Activated CD8-positive, alpha-beta memory T cell treated with anti-CD3 and anti-CD28 coated beads, Interleukin-2, amount 50 U/mL, for 4 hours (primary cell): ENCODE measurements around the gene ZNF574.
"Not testable (repeated sequence)": the region's sequence is repeated elsewhere in the genome, so short reads cannot be mapped to it uniquely, and the experiment has no call there.

Source experiments
- DNase-seq: peaks from one replicate; pipeline ENCODE4 v3.0.0-alpha.2; 2020

Gene ZNF574, protein sequence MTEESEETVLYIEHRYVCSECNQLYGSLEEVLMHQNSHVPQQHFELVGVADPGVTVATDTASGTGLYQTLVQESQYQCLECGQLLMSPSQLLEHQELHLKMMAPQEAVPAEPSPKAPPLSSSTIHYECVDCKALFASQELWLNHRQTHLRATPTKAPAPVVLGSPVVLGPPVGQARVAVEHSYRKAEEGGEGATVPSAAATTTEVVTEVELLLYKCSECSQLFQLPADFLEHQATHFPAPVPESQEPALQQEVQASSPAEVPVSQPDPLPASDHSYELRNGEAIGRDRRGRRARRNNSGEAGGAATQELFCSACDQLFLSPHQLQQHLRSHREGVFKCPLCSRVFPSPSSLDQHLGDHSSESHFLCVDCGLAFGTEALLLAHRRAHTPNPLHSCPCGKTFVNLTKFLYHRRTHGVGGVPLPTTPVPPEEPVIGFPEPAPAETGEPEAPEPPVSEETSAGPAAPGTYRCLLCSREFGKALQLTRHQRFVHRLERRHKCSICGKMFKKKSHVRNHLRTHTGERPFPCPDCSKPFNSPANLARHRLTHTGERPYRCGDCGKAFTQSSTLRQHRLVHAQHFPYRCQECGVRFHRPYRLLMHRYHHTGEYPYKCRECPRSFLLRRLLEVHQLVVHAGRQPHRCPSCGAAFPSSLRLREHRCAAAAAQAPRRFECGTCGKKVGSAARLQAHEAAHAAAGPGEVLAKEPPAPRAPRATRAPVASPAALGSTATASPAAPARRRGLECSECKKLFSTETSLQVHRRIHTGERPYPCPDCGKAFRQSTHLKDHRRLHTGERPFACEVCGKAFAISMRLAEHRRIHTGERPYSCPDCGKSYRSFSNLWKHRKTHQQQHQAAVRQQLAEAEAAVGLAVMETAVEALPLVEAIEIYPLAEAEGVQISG

DNA sequence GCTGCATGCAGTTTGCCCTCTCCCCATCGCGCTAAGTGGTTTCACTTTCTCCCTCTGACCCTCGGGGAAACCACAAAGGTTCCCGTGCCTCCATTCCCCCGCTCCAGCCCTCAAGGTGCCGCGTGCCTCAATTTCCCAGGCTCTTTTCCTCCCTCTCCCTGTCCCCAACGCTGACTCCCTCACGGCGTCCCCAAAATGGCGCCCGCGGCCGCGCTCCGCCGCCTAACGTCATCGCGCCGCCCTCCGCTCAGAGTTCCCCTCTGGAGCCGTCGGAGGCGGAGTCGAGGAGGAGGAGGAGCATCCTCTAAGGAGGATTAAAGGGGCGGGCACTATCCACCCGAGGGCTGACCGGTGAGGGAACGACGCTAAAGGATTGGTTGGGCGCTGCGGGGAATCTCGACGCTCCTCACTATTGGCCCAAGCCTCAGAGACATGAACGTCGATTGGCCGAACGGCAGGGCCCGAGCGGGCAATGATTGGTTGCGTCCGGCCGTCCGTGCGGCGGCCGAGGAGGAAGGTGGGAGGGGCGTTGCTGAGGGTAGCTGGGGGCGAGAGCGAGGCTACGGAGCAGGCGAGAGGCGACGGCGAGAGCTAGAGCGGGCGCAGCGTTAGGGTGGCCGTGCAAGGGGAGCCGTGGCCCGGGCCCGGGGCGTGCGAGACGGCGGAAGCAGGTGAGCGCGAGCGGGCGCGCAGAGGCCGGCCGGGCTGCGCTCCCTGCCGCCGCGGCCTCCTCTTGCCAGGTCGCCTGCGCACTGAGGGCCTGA is at the start of gene ZNF574:
TSS of gene ZNF574 (plus strand) at position 551 of the 764 bp plus-strand sequence. CDS start 2,441 bp downstream, outside the sequence.
- DNase-seq: peak; percentile 96

DNA sequence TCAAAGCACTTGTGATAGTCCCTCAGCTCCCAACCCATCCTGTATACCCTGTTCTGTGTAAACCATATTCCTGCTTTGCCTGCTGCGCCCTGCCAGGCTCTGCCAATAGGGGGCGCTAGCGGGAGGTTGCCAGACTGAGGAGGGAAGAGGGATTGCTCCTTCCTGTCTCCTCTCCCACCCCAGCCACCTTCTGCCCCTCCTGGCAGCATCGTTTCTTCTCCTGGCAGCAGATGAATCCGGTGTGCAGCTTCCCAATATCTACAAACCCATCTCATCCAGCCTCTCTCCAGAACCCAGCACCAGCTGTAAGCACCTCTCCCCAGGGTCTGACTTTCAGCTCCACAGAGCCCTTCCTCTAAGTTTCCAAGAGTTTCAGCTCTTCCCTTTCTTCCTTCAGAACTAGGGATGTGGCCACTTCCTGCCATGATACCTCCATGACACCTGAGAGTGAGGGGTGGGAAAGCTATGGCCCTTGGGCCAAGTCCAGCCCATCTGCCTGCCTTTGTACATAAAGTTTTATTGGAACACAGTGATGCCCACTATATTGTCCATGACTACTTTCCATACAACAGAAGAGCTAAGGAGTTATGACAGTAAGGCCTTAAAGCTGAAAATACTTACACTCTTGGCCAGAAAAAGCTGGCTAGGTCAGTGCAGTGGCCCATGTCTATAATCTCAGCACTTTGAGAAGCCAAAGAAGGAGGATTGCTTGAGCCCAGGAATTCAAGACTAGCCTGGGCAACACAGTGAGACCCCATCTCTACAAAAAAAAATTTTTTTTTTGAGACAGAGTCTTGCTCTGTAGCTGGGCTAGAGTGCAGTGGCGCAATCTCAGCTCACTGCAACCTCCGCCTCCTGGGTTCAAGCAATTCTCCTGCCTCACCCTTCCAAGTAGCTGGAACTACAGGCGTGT is 47.4 kb upstream of the ZNF574 start:
- no peak for DNase-seq

DNA sequence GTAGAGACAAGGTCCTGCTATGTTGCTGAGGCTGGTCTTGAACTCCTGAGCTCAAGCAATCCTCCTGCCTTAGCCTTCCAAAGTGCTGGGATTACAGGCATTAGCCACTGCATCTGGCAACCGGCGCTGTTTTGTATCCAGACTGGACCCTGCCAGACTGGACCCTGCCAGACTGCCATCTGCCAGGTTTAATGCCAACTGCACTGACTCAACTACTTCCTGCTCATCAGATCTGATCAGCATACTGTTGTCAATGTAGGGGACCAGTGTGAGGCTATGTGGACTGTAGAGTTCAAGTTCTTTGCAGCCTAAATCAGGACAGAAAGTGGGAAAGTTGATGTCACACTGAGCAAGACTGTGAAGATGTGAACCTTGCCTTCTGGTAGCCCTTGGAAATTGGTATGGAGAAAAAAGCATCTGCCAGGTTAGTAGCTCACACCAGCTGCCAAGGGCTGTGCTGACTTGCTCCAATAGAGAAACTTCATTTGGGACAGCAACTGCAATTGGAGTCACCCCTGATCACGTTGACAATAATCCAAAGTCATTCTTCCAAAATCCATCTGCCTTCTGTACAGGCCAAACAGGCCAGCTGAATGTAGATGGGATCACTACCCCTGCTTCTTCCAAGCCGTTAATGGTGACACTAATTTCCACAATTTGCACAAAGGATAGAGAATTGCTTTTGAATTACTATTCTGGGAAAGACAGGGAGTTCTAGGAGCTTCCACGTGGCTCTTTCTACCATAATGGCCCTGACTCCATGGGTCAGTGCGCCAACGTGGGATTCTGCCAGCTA is 45.1 kb upstream of the ZNF574 start:
- DNase-seq: no peak

DNA sequence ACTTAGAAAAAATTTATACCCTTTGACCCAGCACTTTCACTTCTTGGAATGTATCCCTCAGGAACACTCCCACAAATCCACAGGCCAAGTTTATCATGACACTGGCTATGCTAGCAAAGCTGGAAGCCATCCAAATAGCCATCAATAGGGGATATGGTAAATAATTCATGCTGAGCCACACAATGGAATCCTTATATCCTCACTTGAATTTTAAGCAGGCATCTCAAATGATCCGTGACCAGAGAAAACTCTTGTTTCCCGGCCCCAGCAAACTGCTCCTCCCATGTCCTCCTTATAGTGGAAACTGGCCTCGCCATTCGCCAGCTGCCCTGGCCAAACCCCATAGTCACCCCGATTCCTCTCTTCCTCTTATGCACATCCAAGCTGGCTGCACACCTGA is 43.5 kb upstream of the ZNF574 start:
- DNase-seq: no peak

DNA sequence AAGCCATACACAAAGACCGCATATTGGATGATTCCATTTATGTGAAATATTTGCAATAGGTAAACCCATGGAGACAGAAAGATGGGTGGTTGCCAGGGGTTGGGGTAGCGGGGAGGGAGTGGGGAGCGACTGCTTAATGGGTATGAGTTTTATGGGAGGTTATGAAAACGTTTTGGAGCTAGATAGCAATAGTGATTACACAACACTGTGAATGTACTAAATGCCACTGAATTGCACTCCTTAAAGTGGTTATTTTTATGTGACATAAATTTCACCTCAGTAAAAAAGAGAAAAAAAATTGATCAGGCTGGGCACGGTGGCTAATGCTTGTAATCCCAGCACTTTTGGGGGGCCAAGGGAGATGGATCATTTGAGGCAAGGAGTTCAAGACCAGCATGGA is 42.6 kb upstream of the ZNF574 start:
- no peak for DNase-seq

DNA sequence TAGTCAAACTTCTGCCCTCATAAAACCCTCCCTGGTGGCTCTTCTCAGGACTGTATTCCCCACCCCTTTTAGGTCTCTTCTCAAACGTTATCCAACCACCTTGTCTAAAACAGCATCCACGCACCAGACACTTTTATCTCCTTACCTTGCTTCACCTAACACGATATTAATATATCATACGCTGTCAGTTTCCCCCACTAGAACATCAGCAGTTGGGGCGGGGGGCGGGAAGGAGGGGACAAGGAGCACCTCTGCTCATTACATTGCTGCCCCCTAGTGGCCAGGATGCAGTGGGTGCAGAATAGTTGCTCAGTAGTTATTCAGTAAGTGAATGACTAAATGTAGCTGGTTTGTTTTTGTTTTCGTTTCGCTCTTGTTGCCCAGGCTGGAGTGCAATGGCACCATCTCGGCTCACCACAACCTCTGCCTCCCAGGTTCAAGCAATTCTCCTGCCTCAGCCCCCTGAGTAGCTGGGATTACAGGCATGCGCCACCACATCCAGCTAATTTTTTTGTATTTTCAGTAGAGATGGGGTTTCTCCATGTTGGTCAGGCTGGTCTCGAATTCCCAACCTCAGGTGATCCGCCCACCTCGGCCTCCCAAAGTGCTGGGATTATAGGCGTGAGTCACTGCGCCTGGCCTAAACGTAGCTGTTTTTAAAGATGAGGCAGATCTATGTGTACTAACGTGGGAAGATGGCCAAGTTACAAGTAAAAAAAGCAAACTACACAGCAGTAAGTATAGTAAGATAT is 41.1 kb upstream of the ZNF574 start:
- DNase-seq: peak; percentile 65

DNA sequence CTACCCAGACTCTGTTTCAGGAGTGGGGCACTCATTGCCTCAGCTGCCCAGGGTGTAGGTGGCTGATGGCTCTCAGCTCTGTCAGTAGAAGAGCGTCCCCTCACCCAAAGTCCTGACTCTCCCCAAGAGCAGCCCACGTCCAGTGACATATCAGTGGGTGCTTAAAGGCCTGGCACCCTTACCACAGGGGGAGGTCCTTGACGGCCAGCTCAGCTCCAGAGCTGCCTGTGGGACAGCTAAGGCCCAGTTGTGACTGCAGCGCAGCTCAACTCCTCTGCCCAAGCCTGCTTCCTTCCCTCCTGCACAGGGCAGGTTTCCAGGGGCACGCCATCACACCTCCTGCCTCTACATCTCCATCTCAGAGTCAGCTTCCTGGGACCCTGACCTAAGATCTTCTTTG is 38.3 kb upstream of the ZNF574 start:
- no peak for DNase-seq

DNA sequence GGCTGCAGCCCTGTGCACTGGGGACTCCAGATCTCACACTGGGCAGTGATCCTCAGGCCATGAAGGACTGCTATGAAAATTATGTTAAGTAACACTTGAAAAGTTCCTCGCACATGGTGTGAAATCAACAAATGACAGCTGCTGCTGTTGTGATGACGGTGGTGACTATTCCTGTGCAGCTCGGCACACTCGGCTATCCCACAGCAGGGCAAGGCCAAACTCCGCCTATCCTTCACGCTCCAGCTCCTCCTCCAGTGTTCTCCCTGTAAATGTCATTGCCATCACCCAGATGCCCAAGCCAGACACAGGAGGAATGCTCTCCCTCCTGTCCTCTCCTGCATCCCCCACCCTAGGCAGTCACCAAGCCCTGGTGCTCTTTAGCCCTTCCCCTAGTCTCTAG is 37.3 kb upstream of the ZNF574 start:
- DNase-seq: no peak

DNA sequence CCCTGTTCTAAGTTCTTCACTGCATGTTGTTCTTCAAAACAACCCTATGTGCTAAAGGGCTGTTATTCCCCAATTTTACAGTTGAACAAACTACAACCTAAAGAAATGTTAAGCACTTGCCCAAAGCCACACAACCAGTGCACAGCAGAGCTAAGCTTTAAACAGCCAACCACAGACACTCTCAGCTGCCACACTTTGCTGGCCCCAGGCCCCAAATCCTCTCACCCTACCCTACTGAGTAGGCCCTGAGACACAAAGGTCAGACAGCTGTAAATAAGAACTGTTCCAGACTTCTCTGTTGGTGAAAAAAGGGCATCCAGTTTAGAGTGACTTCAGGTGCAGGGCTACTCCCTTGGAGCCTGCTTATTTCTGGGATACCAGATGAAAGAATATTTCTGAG is 35.9 kb upstream of the ZNF574 start:
- DNase-seq: no peak

DNA sequence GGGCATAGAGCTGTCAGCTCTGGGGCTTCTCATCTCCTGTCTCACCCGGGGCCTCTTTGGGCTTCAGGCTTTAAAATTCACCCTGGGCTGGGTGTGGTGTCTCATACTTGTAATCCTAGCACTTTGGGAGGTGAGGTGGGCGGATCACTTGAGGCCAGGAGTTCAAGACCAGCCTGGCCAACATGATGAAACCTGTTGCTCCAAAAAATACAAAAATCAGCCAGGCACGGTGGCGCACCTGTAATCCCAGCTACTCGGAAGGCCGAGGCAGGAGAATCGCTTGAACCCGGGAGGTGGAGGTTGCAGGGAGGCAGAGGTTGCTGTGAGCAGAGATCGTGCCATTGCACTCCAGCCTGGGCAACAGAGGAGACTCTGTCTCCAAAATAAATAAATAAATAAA is 35.5 kb upstream of the ZNF574 start:
- DNase-seq: not testable (repeated sequence)

DNA sequence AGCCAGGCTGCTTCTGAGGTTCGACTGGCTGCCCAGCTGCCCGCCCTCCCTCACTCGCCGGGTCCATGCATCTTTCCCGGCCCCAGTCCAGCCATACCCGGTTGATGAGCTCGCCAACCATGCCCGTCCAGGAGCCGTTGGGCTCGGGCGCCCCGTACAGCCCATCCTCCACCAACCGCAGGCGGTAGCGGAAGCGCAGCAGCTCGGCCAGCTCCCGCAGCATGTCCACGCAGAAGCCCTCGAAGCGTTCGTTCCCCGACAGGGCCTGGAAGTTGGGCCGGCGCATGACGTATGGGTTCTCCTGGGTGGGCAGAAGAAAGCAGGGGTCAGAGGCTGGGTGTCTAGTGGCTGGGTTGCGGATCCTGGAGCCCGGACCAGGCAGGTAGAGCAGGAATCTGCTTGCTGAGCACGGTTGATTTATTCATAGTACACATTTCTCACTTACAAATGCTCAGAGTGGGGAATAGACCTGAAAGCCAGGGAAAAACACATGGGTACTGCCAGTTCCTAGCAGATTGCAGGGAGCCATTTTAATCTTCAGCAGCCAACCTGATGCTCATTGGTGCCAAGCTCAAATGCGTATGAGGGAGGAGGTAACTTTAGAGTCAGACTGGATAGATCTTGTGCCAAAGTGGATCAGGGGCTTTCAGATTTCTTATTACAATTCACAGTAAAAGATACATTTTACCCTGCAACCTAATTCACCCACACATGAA is 33.4 kb upstream of the ZNF574 start:
- no peak for DNase-seq

DNA sequence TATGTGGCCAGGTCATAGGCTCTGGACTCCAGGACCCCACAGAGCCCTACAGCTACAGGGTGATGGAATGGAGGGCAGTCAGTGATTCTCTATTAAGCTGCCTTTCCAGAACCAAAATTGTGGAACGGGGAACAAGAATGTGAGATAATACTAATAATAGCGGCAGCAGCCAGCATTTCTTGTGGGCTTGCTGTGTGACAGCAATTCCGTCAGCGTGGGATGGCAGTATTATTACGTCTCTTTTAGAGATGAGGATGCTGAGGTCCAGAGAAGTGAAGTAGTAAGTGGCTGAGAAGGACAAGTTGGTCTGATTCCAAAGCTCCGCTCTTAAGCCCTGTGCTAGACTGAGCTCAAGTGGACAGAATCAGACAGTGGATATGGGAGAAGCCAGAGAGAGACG is 30.4 kb upstream of the ZNF574 start:
- DNase-seq: no peak

DNA sequence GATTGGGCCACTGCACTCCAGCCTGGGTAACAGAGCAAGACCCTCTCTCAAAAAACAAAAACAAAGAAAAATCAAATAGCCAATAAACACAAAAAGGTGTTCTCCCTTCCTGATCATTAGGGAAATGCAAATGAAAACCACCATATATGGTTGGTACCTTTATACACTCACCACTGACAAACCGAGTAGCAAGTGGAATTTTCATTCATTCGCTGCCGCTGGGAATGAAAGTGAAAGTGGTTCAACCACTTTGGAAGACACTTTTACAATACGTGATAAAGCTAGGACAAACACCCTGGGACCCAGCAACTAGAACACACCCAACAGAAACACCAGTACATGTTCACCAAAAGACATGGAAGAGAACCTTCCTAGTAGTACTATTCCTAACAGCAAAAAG is 27.0 kb upstream of the ZNF574 start:
- DNase-seq: no peak

DNA sequence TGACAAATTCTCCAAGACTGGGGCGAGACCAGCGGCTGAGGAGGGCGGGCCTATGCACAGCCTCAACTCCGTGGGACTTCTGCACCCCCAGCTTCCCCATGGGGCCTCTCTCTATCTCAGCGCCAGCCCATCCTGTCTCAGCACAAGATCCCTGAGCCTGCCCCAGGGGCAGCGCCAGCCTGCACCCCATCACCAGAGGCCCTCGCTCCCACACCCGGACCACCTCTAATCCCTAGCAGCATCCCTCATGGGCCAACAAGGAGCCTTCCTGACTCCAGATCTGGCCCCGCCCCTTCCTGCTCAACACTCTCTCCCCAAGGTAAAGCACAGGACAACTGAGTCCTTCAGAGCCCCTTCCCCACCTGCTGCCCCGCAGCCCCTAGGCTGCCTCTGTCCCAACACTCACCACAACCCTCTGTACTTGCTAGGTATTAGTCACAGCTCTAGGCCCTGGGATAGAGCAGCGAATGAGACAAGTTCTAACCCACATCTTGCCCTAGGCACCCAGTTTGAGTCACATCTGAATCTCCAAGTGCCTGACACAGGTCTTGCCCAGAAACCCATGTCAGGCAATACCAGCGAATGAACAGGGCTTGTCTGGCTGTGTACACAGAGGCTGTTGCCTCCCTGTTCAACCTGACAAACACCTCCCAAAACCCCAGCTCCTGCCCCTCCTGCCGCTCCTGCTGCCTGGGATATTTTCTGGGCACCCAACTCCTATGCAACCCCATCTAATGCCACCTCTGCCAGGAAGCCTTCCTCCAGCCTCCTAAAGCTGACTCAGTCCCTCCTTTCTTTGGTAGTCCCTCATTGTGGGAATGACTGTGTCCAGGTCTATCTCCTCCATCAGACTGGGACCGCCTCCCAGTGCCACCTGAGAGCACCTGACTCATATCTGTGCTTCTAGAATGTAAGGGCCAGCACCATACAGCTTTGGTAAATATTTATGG is 24.5 kb upstream of the ZNF574 start:
- DNase-seq: no peak

DNA sequence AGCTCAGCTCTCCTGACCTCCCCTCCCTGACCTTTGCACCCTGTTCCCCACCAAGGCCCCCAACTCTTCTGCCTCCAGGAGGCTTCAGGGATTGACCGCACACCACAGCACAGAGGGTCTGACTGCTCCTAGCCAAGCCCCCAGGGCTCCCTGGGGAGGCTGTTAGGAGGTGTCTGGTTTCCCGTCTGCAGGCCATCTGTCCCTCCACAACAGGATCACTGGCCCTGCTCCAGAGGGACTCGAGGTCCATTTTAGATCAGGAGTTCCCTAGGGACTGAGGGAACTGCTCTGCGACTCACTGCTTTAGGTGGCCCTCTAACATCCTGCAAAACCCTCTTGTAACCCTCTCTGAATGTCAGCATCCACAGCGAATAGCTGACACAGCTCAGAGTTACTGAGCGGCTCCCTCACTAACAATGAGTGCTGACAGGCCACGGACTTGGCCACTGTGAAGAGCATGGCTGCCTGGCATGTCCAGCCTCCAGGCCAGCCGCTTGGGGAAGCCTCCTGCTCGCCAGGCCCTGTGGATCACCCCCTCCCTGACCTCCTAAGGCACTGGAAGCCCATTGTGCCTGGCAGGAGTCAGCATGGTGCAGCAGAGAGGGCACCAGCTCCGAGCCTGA is 23.6 kb upstream of the ZNF574 start:
- no peak for DNase-seq

DNA sequence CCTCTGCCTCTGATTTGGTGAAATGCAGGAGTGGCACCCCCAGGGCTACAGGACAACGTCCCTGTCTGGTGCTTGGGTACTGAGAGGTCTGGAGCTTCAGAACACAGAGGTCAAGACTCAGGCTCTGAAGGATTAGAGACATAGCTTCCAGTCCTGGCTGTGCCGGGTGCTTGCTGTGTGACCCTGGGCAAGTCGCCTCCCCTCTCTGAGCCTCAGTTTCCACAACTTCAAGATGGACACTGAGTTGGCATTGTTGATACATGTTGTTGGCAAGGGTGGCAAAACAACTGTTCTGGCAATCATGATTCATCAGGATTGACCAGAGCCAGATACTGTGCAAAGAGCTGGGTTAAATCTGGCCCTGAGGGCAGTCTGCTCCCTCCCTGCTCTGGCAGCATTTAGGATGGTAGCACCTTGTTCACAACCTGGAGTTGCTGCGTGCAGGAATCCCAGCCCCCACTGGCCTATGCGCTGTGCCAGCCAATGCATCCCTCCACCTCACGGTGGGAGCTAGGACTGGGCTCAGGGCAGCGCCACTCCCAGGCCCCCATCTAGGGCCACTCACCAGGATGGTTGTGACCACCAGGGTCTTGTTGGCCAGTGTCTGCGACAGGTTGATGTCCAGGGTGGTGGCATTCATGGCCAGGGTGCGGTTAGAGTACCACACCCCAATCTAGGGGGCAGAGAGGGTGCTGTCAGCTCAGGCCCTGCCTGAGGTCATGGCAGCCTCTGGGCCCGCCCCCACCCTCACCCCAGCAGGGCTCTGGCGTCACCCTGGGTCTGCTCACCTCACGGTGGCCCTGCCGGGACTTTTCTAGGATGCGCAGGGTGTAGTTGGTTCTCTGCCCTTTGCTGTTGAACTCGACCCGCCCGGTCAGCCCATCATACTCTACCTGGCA is 22.7 kb upstream of the ZNF574 start:
- no peak for DNase-seq

DNA sequence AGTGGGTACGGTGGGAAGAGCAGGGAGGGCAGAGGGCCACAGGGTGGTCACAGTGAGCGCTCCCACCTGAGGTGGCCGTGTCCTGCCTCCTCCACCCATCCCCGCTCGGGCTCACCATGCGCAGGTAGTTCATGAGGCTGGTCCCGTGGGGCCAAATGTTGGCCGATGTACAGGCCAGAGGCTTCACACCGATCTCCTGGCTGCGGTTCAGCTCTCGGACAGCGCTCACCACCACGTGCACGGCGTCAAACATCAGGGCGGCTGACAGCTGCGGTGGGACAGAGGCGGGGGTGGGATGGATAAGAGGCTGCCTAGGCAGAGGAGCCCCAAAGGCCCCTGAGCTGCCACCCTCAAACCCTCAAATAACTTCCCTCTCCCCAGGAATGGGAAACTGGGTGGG is 21.8 kb upstream of the ZNF574 start:
- DNase-seq: no peak
